HG03159 (cell line): ENCODE results near the gene CLEC7A.

Source experiments
- ATAC-seq: cut with Tn5 transposase; IDR thresholded peaks from one replicate; pipeline ENCODE4 v1.9.1; 2021; ENCODE audit warnings: mild to moderate bottlenecking, moderate library complexity; ENCODE audit not compliant: unreplicated experiment

The CLEC7A gene

GRCh38 chr12:10142976-10143589, 13.1 kb upstream of the CLEC7A start:
- ATAC-seq, result no peak

DNA sequence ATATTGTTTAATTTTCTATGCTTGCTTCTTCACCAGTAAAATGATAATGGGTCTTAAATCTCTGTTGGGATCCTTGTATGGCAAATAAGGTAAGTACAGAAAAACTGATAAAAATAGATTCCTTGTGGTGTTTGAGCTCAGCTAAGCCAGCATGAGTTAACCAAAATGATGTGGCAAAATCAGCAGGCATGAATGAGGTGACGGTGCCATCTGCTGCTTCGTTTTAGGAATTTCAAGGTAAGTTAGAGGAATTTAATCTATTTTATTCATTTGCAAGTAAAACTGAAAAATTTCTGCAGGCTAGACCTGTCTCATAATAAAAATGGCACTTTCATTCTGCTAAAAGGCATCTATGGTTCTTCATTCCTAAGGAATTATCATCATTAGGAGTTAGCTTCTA, 10.0 kb upstream of the CLEC7A start:
- no peak for ATAC-seq

GRCh38 chr12:10136637-10137205, 6.7 kb upstream of the CLEC7A start:
- ATAC-seq, result no peak

DNA sequence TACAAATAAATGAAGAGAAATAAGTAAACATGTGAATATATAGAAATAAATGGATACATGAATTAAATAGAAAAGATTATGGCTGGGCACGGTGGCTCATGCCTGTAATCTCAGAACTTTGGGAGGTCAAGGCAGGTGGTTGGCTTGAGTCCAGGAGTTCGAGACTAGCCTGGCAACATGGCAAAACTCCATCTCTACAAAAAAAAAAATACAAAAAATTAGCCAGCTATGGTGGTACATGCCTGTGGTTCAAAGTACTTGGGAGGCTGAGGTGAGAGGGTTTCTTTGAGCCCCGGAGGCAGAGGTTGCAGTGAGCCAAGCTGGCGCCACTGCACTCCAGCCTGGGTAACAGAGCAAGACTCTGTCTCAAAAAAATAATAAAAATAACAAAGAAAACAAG, 5.1 kb upstream of the CLEC7A start:
- ATAC-seq, result no peak

GRCh38 chr12:10132850-10133370, 2.9 kb upstream of the CLEC7A start:
- ATAC-seq, result no peak

DNA sequence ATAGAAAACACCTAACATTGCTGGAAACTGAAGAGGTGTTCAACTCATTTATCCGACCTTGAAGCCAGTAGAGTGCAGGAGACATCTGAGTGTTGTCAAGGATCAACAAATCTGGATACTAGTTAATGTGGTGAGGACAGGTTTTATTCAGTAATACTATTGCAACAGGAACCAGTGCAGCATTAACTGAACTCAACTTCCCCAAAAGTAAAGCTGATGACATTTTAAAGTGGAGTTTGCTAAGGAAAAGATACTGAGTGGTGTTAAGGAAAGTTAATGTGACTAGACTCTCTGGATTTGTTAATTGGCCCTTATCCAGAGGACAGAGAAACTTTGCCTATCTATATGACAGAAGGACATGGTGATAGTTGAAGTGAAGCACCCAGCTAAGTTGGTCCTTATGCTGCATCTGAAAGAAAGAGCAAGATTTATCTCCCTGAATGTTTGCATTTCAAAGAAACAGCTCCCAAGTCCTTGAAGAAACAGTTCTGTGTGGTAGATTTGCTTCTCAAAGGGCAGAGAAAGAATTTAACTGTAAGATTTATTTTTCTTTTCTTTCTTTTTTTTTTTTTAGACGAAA, 1.2 kb upstream of the CLEC7A start:
- no peak for ATAC-seq

DNA sequence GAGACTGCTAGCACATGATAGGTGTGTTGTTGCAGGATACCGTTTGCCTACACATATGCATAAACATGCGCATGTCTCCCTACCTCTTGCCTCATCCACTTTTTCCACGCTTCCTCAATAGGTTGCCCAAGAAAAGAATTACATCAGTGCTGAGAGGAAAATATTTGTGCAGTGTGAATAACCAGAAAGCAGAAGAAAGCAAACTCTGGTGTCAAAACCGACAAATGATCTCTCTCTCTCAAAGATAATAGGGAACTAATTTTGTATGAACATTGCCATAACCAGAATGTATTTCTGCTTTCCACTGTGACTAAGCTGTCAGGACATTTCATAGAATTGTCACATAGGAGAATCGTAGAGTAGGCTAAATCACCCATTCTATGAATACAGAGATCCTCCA, 1.3 kb downstream of the CLEC7A start:
- no peak for ATAC-seq

- no peak for ATAC-seq
These were observed 3.6 kb downstream of the CLEC7A start for GRCh38 chr12:10126413-10126812.

DNA sequence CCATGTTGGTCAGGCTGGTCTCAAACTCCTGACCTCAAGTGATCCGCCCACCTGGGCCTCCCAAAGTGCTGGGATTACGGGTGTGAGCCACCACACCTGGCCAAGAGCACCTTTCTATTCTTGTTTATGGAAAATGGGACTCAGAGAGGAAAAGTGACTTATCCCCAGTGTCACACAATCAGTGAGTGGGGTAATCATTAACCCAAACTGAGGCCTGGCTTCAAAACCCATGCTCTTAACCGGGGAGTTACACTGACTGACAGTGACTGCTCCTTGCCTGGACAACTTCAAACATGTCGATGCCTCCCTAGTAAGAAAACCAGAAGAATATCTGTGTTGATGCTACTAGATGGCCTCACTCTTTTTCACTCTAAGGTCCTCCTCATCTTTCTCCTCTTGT, 7.3 kb downstream of the CLEC7A start:
- no peak for ATAC-seq

DNA sequence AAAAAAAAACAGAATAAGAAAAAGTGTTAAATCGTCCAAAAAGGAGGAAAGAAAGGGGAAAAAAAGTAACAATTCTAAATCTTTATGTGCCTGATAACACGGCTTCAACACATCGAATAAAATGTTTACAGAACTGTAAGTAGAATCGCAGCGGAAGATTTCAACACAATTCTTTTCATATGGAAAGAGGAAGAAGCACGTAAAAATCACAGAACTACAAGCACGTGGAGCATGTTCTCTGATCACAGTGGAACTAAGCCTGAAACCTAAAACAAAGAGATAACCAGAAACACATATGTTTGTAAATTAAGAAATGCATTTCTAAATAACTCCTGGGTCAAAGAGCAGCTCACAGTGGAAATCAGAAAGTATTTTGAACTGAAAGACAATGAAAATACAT, 8.7 kb downstream of the CLEC7A start:
- no peak for ATAC-seq

- no peak for ATAC-seq
These were observed 10.9 kb downstream of the CLEC7A start for GRCh38 chr12:10119066-10119465.

DNA sequence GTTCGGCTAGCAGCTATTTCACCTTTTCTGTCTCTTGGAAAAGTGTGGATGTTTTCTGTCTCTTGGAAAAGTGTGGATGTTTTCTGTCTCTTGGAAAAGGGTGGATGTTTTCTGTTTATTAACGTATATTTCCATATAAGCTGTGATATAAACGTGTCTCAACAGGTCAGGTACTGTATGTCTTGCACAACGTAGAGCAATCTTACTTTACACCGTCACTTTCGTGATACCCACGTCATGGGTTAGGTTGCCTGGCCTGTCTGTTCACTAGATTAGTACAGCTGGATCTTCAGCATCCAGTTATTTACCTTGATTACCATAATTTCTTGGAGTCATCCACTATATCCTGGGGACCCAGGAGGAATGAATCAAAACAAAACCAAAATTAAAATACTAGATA, 14.1 kb downstream of the CLEC7A start:
- no peak for ATAC-seq

DNA sequence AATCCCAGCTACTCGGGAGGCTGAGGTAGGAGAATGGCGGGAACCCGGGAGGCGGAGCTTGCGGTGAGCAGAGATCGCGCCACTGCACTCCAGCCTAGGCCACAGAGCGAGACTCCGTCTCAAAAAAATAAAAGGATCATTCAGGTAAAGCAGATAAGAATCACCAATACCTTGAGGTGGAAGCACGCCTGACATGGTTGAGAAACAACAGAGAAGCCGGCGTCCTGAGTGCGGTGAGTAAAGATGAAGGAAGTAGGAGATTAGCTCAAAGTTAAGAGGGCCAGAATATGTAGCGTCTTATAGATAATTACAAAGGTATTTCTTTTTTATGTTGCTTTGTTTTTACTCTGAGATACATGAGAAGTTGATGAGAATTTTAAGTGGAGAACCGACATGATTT, 14.7 kb downstream of the CLEC7A start:
- ATAC-seq, result no peak

GRCh38 chr12:10113920-10114319, 16.1 kb downstream of the CLEC7A start:
- ATAC-seq, result no peak

DNA sequence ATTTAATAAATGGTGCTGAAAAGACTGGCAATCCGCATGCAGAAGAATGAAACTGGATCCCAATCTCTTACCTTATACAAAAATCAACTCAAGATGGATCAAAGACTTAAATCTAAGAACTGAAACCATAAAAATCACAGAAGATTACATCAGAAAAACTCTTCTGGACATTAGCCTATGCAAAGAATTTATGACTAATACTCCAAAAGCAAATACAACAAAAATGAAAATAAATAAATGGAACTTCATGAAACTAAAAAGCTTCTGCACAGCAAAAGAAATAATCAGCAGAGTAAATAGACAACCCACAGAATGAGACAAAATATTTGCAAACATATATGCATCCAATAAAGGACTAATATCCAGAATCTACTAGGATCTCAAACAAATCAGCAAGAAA, 16.9 kb downstream of the CLEC7A start:
- no peak for ATAC-seq

- ATAC-seq, result no peak
These were observed 18.5 kb downstream of the CLEC7A start for GRCh38 chr12:10111451-10111850.

GRCh38 chr12:10110256-10110844, 19.6 kb downstream of the CLEC7A start:
- ATAC-seq, result no peak

DNA sequence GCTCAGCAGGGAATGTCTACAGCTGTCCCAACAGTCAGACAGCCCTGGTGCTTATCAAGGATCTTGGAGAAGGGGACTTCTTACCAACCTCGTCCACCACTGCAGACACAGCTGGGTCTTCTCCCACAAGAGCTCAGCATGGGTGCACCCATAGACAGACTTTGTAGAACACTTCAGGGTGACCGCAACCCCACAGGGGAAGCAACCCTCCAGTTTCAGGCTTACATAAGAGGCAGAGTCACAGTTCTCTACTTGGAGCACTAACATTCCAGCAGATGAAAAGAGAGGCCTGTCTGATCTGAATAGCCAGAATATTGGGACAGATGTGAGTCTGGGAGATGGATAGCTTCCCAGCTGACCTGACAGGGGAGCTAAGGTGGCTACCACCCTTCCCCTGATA, 27.7 kb downstream of the CLEC7A start:
- no peak for ATAC-seq

GRCh38 chr12:10101648-10102220, 28.3 kb downstream of the CLEC7A start:
- ATAC-seq, result no peak

DNA sequence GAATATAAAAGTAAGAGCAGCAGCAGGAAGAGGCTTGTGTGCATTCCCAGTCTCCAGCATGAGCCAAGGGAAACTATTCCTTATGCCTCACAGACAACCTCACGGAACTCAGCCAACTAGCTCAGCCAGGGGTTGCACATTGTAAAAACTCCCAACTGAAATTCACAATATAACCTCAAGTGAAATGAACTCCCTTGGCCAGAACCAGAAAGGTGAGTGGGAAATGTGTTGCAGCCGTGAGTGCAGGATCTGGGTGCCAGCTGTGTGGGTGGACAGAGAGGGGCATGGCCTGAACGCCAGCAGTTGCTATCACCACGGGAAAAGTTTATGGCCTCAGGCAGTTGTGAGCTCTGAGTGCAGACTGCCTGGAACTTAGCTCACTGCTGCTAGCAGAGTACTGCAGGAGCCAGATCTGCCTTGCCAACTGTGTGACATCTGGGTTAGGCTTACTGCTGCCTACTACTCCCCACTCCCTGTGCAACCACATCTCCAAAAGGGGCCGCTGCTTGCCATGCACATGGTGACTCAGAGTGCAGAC, 28.9 kb downstream of the CLEC7A start:
- ATAC-seq, result no peak

DNA sequence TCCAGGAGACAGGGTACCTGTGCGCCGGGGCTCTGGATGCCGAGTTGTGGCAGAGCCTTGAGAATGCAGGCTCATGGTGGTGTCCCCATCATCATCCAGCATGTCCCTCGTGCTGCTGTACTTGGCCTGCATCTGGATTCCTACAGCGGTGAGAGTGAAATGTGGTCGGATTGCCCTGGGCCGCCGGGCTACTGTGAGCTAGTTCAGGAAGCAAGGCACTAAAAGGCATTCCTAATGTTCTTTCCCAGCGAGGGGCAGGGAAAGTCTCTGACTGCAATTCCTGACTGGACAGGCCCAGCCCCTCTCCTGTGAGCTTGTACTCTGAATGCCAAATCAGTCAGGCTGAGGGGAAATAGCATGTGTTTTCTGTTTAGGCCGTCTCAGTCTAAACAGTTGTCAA, 31.2 kb downstream of the CLEC7A start, which contains the start of gene CLEC1A:
Gene CLEC1A (minus strand): TSS at position 195 of the 400 bp plus-strand sequence. CDS start 63 bp downstream, at position 132.
- no peak for ATAC-seq
